ENCODE measurements around the gene CKB.

CKB gene

DNA sequence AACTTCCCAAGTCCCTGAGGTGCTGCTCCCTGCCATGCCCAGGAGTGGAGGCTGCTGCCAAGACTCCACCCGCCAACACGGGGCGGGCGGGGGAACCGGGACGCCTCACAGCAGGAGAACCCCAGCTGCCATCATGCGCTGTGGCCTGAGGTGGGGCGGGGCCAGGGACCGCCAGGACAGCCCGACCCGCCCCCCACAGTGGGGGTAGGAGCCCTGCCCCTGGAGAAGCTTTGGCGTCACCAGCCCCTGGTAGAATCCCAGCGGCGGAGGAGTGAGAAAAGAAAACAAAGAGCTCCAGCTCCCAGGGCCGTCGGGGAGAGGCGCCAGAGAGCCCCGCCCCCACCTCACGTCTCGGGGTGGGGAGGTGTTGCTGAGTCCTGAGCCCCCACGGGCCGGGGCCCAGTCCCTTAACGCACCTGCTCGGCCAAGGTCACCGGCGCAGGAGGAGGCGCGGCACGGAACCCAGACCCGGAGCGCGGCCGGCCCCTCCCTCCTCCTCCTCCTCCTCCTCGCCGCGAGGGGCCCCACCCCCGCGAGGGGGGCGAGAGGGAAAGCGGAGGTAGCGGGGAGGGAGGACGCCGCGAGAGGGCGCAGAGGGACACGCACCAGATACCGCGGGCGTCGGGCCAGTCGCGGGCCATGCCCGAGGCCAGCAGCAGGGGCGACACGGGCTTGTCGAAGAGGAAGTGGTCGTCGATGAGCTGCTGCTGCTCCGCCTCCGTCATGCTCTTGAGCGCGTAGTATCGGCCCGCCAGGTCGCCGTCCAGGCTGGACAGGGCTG is 1.8 kb downstream of the CKB start:
- H3K9me2 ChIP-seq (replicated peaks; ENCODE audit: insufficient read depth, low read length), result no peaks in the 10 kb centered on the region
- no peaks in the 10 kb centered on the region for H3K9me3 ChIP-seq (ENCODE audit: insufficient read depth, low read length)
- TF ChIP-seq, protein P1, sequence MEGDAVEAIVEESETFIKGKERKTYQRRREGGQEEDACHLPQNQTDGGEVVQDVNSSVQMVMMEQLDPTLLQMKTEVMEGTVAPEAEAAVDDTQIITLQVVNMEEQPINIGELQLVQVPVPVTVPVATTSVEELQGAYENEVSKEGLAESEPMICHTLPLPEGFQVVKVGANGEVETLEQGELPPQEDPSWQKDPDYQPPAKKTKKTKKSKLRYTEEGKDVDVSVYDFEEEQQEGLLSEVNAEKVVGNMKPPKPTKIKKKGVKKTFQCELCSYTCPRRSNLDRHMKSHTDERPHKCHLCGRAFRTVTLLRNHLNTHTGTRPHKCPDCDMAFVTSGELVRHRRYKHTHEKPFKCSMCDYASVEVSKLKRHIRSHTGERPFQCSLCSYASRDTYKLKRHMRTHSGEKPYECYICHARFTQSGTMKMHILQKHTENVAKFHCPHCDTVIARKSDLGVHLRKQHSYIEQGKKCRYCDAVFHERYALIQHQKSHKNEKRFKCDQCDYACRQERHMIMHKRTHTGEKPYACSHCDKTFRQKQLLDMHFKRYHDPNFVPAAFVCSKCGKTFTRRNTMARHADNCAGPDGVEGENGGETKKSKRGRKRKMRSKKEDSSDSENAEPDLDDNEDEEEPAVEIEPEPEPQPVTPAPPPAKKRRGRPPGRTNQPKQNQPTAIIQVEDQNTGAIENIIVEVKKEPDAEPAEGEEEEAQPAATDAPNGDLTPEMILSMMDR (IDR thresholded peaks at IDR 0.05; ENCODE audit: insufficient read depth, low read length, poor library complexity, severe bottlenecking), result peak; percentile 51
- no peak for TF ChIP-seq EZH2phosphoT487 (conservative IDR thresholded peaks at IDR 0.05; ENCODE audit: low read length)
- H3K79me2 ChIP-seq (ENCODE audit: insufficient read depth, low read length), result no peaks in the 10 kb centered on the region
- 0 out of 2 replicates have a peak, but pooled peaks cover 8% of the 10 kb centered on the region for H3F3A ChIP-seq (ENCODE audit: insufficient read depth)
- peak overlapping the region; percentile 61 for H3K4me2 ChIP-seq (ENCODE audit: low read depth, low read length, poor library complexity, severe bottlenecking)
- no peaks in the 10 kb centered on the region for H3K27me3 ChIP-seq (ENCODE audit: low read length)
- peak overlapping the region; percentile 91 for H2AFZ ChIP-seq (ENCODE audit: low read depth, low read length, severe bottlenecking)
- peak overlapping the region; percentile 55 for H3K4me3 ChIP-seq (ENCODE audit: insufficient read depth, low read length, poor library complexity, severe bottlenecking)
- H3K36me3 ChIP-seq (ENCODE audit: low read length), result no peaks in the 10 kb centered on the region
- peak overlapping the region; percentile 42 for H3K9ac ChIP-seq (ENCODE audit: low read length)
- H4K20me1 ChIP-seq (ENCODE audit: low read depth, low read length), result no peaks in the 10 kb centered on the region
- H3K27ac ChIP-seq (ENCODE audit: low read depth, low read length), result no peak overlapping the region

DNA sequence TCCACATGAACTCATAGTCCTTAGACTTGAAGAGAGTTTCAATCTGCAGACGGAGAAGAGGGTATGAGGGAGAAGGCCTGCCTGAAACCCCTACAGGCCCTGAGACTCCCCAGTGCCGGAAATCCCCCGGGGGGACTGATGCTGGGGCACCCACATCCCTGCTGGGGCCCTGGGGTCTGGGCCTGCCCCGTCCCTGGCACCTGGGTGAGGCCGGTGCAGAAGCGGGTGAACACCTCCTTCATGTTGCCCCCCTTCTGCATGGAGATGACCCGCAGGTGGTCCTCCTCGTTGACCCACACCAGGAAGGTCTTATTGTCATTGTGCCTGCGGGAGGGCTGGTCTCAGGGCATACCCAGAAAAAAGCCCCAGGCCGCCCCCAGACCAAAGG is 2.4 kb downstream of the CKB start:
- Histone ChIP-seq H4K20me1 (ENCODE audit: low read depth, low read length) (no peaks in the 10 kb centered on the region), H3F3A (ENCODE audit: insufficient read depth) (0 out of 2 replicates have a peak, but pooled peaks cover 8% of the 10 kb centered on the region), H3K9me2 (replicated peaks; ENCODE audit: insufficient read depth, low read length) (no peaks in the 10 kb centered on the region), H3K27ac (ENCODE audit: low read depth, low read length) (no peak overlapping the region), H3K27me3 (ENCODE audit: low read length) (no peaks in the 10 kb centered on the region), H3K79me2 (ENCODE audit: insufficient read depth, low read length) (no peaks in the 10 kb centered on the region), H3K36me3 (ENCODE audit: low read length) (no peaks in the 10 kb centered on the region), H3K9ac (ENCODE audit: low read length) (peak overlapping the region; percentile 42; the same call in 1 of the 2 replicates), H3K4me2 (ENCODE audit: low read depth, low read length, poor library complexity, severe bottlenecking) (peak overlapping the region; percentile 61), H3K4me3 (ENCODE audit: insufficient read depth, low read length, poor library complexity, severe bottlenecking) (no peak overlapping the region), H3K9me3 (ENCODE audit: insufficient read depth, low read length) (no peaks in the 10 kb centered on the region), H2AFZ (ENCODE audit: low read depth, low read length, severe bottlenecking) (peak overlapping the region; percentile 91)
- TF ChIP-seq EZH2phosphoT487 (conservative IDR thresholded peaks at IDR 0.05; ENCODE audit: low read length), result no peak

- Histone ChIP-seq H3K36me3 (ENCODE audit: low read length) (no peaks in the 10 kb centered on the region), H3K27me3 (ENCODE audit: low read length) (no peaks in the 10 kb centered on the region), H3F3A (ENCODE audit: insufficient read depth) (0 out of 2 replicates have a peak, but pooled peaks cover 8% of the 10 kb centered on the region), H3K9me2 (replicated peaks; ENCODE audit: insufficient read depth, low read length) (no peaks in the 10 kb centered on the region), H2AFZ (ENCODE audit: low read depth, low read length, severe bottlenecking) (no peak overlapping the region), H4K20me1 (ENCODE audit: low read depth, low read length) (no peaks in the 10 kb centered on the region), H3K9me3 (ENCODE audit: insufficient read depth, low read length) (no peaks in the 10 kb centered on the region), H3K4me2 (ENCODE audit: low read depth, low read length, poor library complexity, severe bottlenecking) (no peak overlapping the region), H3K27ac (ENCODE audit: low read depth, low read length) (no peak overlapping the region), H3K9ac (ENCODE audit: low read length) (no peak overlapping the region), H3K4me3 (ENCODE audit: insufficient read depth, low read length, poor library complexity, severe bottlenecking) (no peak overlapping the region), H3K79me2 (ENCODE audit: insufficient read depth, low read length) (no peaks in the 10 kb centered on the region)
- TF ChIP-seq, protein P1 (IDR thresholded peaks at IDR 0.05; ENCODE audit: insufficient read depth, low read length, poor library complexity, severe bottlenecking), result no peak
- no peak for TF ChIP-seq EZH2phosphoT487 (conservative IDR thresholded peaks at IDR 0.05; ENCODE audit: low read length)
Observed at GRCh38 chr14:103519837-103520212, 2.8 kb downstream of the CKB start.

All from SU-DHL-6 (cell line).